ENCODE data around the gene TMEM132A. TPM values are rescaled to one million over a fixed set of nuclear protein-coding genes. Genes with fewer than 3 reads are reported as not detected.

Gene TMEM132A
- total RNA-seq, 1 donor from 2014 or later = 6.1 TPM

DNA sequence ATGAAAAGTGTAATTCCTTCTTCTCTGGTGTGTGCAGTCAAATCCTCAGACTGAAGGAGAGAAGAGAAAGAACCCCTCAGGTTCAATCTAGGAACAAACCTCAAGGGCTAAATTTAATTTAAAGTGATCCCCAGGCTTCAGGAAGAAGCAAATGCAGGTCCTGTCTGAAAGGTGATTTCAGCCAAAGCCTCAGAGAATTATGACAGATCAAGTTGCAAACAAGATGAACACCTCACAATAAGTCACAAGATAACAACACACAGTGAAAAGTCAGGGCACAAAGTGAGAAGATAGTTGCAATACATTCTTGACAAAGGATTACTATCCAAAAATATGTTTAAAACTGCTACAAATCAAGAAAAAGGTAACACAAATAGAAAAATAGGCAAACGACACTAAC is 45.2 kb upstream of the TMEM132A start:
- Histone ChIP-seq H3K27ac (no peak overlapping the region), H3K4me1 (no peaks in the 10 kb centered on the region), H3K27me3 (no peaks in the 10 kb centered on the region), H3K9me3 (no peaks in the 10 kb centered on the region), H3K36me3 (peaks cover 0 to 15% of the 10 kb centered on the region in 2 donors), H3K4me3 (no peak overlapping the region)
- DNase-seq (ENCODE audit: extremely low spot score in 2 of 2) = no peak
- no peak for TF ChIP-seq POLR2AphosphoS5 (IDR thresholded peaks at IDR 0.05; ENCODE audit: insufficient read depth in 1 of 2, low read depth in 1 of 2)
- TF ChIP-seq, protein P1, sequence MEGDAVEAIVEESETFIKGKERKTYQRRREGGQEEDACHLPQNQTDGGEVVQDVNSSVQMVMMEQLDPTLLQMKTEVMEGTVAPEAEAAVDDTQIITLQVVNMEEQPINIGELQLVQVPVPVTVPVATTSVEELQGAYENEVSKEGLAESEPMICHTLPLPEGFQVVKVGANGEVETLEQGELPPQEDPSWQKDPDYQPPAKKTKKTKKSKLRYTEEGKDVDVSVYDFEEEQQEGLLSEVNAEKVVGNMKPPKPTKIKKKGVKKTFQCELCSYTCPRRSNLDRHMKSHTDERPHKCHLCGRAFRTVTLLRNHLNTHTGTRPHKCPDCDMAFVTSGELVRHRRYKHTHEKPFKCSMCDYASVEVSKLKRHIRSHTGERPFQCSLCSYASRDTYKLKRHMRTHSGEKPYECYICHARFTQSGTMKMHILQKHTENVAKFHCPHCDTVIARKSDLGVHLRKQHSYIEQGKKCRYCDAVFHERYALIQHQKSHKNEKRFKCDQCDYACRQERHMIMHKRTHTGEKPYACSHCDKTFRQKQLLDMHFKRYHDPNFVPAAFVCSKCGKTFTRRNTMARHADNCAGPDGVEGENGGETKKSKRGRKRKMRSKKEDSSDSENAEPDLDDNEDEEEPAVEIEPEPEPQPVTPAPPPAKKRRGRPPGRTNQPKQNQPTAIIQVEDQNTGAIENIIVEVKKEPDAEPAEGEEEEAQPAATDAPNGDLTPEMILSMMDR (IDR thresholded peaks at IDR 0.05) = no peak
- no peak for TF ChIP-seq POLR2A (IDR thresholded peaks at IDR 0.05)
- intact Hi-C loops (cut with DNase I) = no loop called here

DNA sequence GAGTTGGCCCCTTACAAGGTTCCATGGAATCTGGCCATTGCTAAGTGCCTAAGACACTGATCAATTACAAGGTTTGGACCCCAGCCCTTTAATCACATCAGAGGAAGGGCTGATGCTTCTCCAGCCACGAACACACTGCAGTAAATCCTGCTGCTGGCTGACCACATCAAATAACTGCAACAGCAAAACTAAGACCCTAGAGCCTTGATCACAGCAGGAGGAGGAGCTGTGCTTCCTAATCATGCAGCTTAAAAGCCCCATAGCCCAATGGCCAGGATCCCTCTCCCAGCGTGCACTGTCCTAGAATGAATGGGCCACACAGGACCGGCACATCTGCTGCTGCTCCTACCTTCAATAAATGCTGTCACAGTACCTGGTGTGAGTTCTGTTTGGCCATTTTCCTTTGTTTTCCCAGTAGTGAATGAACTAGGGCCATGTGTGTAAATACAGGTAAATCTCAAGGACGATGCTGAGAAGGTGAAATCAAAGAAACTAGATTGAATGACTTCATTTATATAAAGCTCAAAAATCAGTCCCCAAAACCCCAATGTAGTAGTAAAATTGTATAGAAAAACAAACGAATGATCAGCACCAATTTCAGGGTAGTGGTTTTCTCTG is 44.2 kb upstream of the TMEM132A start:
- no peak for DNase-seq (ENCODE audit: extremely low spot score in 2 of 2)
- H3K27ac ChIP-seq = no peak overlapping the region
- no peaks in the 10 kb centered on the region for H3K4me1 ChIP-seq
- H3K27me3 ChIP-seq = no peaks in the 10 kb centered on the region
- intact Hi-C loops (cut with DNase I) = no loop called here
- TF ChIP-seq POLR2AphosphoS5 (IDR thresholded peaks at IDR 0.05; ENCODE audit: insufficient read depth in 1 of 2, low read depth in 1 of 2) (no peak), POLR2A (IDR thresholded peaks at IDR 0.05) (no peak)
- TF ChIP-seq, protein P1 (IDR thresholded peaks at IDR 0.05) = no peak
- H3K4me3 ChIP-seq = no peak overlapping the region
- H3K9me3 ChIP-seq = no peaks in the 10 kb centered on the region
- H3K36me3 ChIP-seq = peaks cover 0 to 15% of the 10 kb centered on the region in 2 donors

DNA sequence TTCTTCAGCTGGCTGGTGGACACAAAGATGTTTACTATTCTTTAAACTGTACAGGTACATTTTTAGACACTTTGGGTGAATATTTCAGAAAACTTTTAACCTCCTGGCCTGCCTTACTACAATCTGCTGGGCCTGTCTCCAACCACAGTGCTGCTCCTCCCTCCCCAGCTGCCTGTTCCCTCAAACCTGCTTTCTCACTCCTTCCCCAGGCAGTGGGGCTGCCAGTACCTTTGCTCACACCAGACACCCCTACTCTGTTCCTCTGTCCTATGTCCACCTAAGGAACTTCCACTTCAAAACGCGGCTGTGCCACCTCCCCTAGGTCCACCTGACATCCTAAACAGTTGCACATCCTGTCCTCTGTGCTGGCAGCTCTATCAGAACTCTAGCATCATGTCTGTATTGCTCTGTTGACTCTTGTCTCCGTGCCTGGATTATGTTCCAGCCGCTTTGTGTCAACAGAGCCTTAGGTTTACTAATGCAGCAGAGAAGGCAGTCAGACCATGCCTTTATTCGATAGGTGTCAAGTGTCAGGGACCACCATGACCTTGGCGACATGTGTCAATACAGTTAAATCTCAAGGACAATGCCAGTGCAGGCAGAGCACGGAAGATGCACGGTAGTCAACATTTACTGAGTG is 43.5 kb upstream of the TMEM132A start:
- no peak for DNase-seq (ENCODE audit: extremely low spot score in 2 of 2)
- intact Hi-C loops (cut with DNase I) = no loop called here

DNA sequence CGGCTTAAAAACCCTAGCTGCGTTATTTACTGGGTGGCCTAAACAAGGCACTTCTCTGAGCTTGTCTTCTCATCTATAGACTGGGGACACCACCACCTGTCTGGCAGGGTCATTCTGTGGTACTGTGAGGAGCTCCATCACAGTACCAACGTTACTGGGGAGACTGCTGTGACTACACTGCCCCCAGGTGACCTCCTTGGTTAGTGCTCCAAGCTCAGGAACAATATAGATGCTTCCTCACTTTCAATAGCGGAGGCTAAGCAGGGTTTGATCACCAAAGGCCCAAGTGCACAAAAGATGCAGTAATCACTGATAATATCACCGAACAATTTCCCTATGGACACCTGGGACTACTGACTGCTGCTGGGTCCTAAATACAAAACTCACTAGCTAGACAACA is 36.7 kb upstream of the TMEM132A start:
- H3K36me3 ChIP-seq = peaks cover 0 to 3% of the 10 kb centered on the region in 2 donors
- H3K4me1 ChIP-seq = no peaks in the 10 kb centered on the region
- H3K4me3 ChIP-seq = no peak overlapping the region
- intact Hi-C loops (cut with DNase I) = no loop called here
- DNase-seq (ENCODE audit: extremely low spot score in 2 of 2) = no peak
- H3K27ac ChIP-seq = no peak overlapping the region
- H3K9me3 ChIP-seq = no peaks in the 10 kb centered on the region
- TF ChIP-seq, protein P1 (IDR thresholded peaks at IDR 0.05) = peak in 1 of 3 experiments; percentile 17
- TF ChIP-seq POLR2AphosphoS5 (IDR thresholded peaks at IDR 0.05; ENCODE audit: insufficient read depth in 1 of 2, low read depth in 1 of 2) = no peak
- H3K27me3 ChIP-seq = no peaks in the 10 kb centered on the region

More for the DNA sequence above, 43.5 kb upstream of the TMEM132A start:
- H3K4me3 ChIP-seq = no peak overlapping the region
- no peaks in the 10 kb centered on the region for H3K4me1 ChIP-seq
- H3K27me3 ChIP-seq = no peaks in the 10 kb centered on the region
- H3K9me3 ChIP-seq = no peaks in the 10 kb centered on the region
- H3K36me3 ChIP-seq = peaks cover 0 to 15% of the 10 kb centered on the region in 2 donors
- H3K27ac ChIP-seq = no peak overlapping the region
- TF ChIP-seq POLR2A (IDR thresholded peaks at IDR 0.05) (no peak), POLR2AphosphoS5 (IDR thresholded peaks at IDR 0.05; ENCODE audit: insufficient read depth in 1 of 2, low read depth in 1 of 2) (no peak)
- TF ChIP-seq, protein P1 (IDR thresholded peaks at IDR 0.05) = no peak

DNA sequence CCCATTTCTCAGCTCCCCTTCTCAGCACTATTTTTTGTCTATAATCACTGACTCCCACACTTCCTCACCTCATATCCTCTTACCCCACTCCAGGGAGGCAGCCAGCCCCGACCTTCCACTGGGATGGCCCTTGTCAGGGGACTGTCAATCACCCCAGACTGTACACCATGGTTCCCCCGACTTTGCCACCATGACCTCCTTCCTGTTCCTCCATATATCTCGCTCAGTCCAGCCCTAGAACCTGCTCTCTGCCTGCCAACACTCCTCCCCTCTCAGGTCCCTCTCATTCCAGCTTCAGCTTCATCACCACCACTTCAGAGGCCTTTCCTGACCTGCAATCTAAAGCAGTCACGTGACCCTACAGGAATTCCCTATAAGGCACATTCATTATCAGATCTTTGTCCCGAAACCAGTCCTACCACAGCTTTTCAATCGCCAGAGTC is 34.4 kb upstream of the TMEM132A start:
- intact Hi-C loops (cut with DNase I) = no loop called here
- no peak overlapping the region for H3K4me3 ChIP-seq
- no peak overlapping the region for H3K27ac ChIP-seq
- no peaks in the 10 kb centered on the region for H3K4me1 ChIP-seq
- peaks cover 0 to 26% of the 10 kb centered on the region in 2 donors for H3K36me3 ChIP-seq
- H3K9me3 ChIP-seq = no peaks in the 10 kb centered on the region
- H3K27me3 ChIP-seq = no peaks in the 10 kb centered on the region
- no peak for DNase-seq (ENCODE audit: extremely low spot score in 2 of 2)
- TF ChIP-seq, protein P1 (IDR thresholded peaks at IDR 0.05) = no peak
- no peak for TF ChIP-seq POLR2A (IDR thresholded peaks at IDR 0.05)
- TF ChIP-seq POLR2AphosphoS5 (IDR thresholded peaks at IDR 0.05; ENCODE audit: insufficient read depth in 1 of 2, low read depth in 1 of 2) = no peak

Measured in vagina (tissue), 2 donors.